Sigmoid colon (tissue), 7 donors: Measurements from ENCODE around the gene CCDC66. TPM values are rescaled to one million over a fixed set of nuclear protein-coding genes. Genes with fewer than 3 reads are reported as not detected.
"Not testable (repeated sequence)": the region's sequence is repeated elsewhere in the genome, so short reads cannot be mapped to it uniquely, and the experiment has no call there.

Source experiments
- DNase-seq: peaks from one replicate; pipeline ENCODE4 v3.0.0-alpha.2; 2019
- H3K27ac ChIP-seq, 4 donors: fragments of 200-600 bp; sonication (generic); one replicate each; pipeline ENCODE4 v1.5.1; 2016 to 2019; ENCODE audit warnings: mild to moderate bottlenecking in 1 of 4
- H3K27me3 ChIP-seq, 3 donors: fragments of 200-600 bp; sonication (generic); one replicate each; pipeline ENCODE4 v1.5.1; 2019; ENCODE audit warnings: mild to moderate bottlenecking in 1 of 3
- H3K36me3 ChIP-seq, 4 donors: fragments of 200-600 bp; sonication (generic); one replicate each; pipeline ENCODE4 v1.5.1; 2016 to 2019
- H3K4me1 ChIP-seq, 4 donors: fragments of 200-600 bp; sonication (generic); one replicate each; pipeline ENCODE4 v1.5.1; 2017 to 2019
- H3K4me3 ChIP-seq, 4 donors: fragments of 200-600 bp; sonication (generic); one replicate each; pipeline ENCODE4 v1.5.1; 2017 to 2019; ENCODE audit warnings: mild to moderate bottlenecking in 2 of 4, moderate library complexity in 1 of 4
- H3K9me3 ChIP-seq, 4 donors: fragments of 200-600 bp in 3 of 4; sonication (generic) in 3 of 4; one replicate each; pipeline versions ENCODE4 v1.5.1 to v1.6.1; 2013 to 2019
- CTCF ChIP-seq, 4 experiments: fragments of 450-650 bp in 3 of 4; fragments of 200-600 bp in 1 of 4; IDR thresholded peaks; one replicate each; pipeline ENCODE4 v1.5.1; 2016 to 2019; ENCODE audit warnings: antibody characterized with exemption in 4 of 4, mild to moderate bottlenecking in 3 of 4, moderate library complexity in 2 of 4
- EP300 ChIP-seq, 4 donors: sonication (generic); formaldehyde crosslinking; IDR thresholded peaks; one replicate each; pipeline ENCODE4 v1.6.1; 2017; ENCODE audit warnings: antibody characterized with exemption in 4 of 4
- POLR2A ChIP-seq, 2 donors: fragments of 450-650 bp; IDR thresholded peaks; one replicate each; pipeline ENCODE4 v1.6.1; 2016; ENCODE audit warnings: antibody characterized with exemption in 2 of 2, mild to moderate bottlenecking in 2 of 2, moderate library complexity in 2 of 2
- POLR2AphosphoS5 ChIP-seq, 4 donors: sonication (generic); formaldehyde crosslinking; IDR thresholded peaks; one replicate each; pipeline ENCODE4 v1.6.1; 2017; ENCODE audit warnings: antibody characterized with exemption in 4 of 4
- WGBS, 2 donors: extraction: QIAGEN DNeasy Blood & Tissue Kit; methylation state at CpG; one replicate each; pipeline ENCODE4 v1.1.7; 2013; 5-methylcytosine and 5-hydroxymethylcytosine counted together
- intact Hi-C: fragments of 100-400 bp; cut with DNase I; formaldehyde crosslinking; loops from one replicate; pipeline ENCODE4 v1.15.1; 2023
- polyA plus RNA-seq, 3 donors: library from polyadenylated mRNA; stranded (reverse); fragments of 200-250 nt; gene quantifications; one replicate each; pipeline ENCODE4 v1.2.3, GENCODE V29; 2013
- total RNA-seq, 4 donors: library from RNA; depleted of rRNA; stranded (reverse); fragments of >200 nt; gene quantifications; one replicate each; pipeline ENCODE4 v1.1.0, GENCODE V29; 2016
- donor health status: healthy with polysubstance abuse.
- donor health status: Bipolar disorder and iron deficiency.
- donor health status: healthy.

CCDC66 gene
- total and polyA plus RNA-seq, 7 donors, result 4.2 to 86.1 (median 27.7) TPM

GRCh38 chr3:56547486-56547885 lies 9.5 kb upstream of the CCDC66 start:
- H3K27me3 ChIP-seq, result no peaks in the 10 kb centered on the region
- no peak for TF ChIP-seq EP300 (IDR thresholded peaks at IDR 0.05)
- TF ChIP-seq POLR2A (IDR thresholded peaks at IDR 0.05), result no peak
- TF ChIP-seq POLR2AphosphoS5 (IDR thresholded peaks at IDR 0.05), result no peak
- no peak for TF ChIP-seq CTCF (IDR thresholded peaks at IDR 0.05)
- intact Hi-C loops, result no loop called here
- H3K27ac ChIP-seq, result no peak overlapping the region
- no peaks in the 10 kb centered on the region for H3K9me3 ChIP-seq
- H3K4me3 ChIP-seq, result no peak overlapping the region
- no peaks in the 10 kb centered on the region for H3K4me1 ChIP-seq
- no peak for DNase-seq
- WGBS, 2 donors, result 26 to 27% methylated on average over 3 of the region's 3 CpGs
- no peaks in the 10 kb centered on the region for H3K36me3 ChIP-seq

GRCh38 chr3:56557831-56558170 lies 826 bp downstream of the CCDC66 start:
- TF ChIP-seq EP300 (IDR thresholded peaks at IDR 0.05) (no peak), CTCF (IDR thresholded peaks at IDR 0.05) (peak in 1 of 4 experiments; percentile 0), POLR2A (IDR thresholded peaks at IDR 0.05) (no peak), POLR2AphosphoS5 (IDR thresholded peaks at IDR 0.05) (no peak)

GRCh38 chr3:56573501-56573900 lies 16.5 kb downstream of the CCDC66 start:
- no peak for DNase-seq
- intact Hi-C loops, result no loop called here

More at GRCh38 chr3:56557831-56558170, 826 bp downstream of the CCDC66 start:
- H3K4me1 ChIP-seq, result peaks cover 0 to 17% (median 15%) of the 10 kb centered on the region in 4 donors
- no peaks in the 10 kb centered on the region for H3K9me3 ChIP-seq
- no peaks in the 10 kb centered on the region for H3K27me3 ChIP-seq
- H3K27ac ChIP-seq, result peak overlapping the region; percentile 84 to 95 (median 88)
- DNase-seq, result no peak
- WGBS, 2 donors, result 8 to 26% methylated on average over 7 of the region's 7 CpGs
- H3K36me3 ChIP-seq, result peaks cover 0 to 31% (median 2%) of the 10 kb centered on the region in 4 donors
- intact Hi-C loops, result loop anchor here (2.0 kb wide), 1 partner anchor 669 kb away; the partner anchor contains the start of gene APPL1
- H3K4me3 ChIP-seq, result peak overlapping the region; percentile 64 to 79 (median 72)

DNA sequence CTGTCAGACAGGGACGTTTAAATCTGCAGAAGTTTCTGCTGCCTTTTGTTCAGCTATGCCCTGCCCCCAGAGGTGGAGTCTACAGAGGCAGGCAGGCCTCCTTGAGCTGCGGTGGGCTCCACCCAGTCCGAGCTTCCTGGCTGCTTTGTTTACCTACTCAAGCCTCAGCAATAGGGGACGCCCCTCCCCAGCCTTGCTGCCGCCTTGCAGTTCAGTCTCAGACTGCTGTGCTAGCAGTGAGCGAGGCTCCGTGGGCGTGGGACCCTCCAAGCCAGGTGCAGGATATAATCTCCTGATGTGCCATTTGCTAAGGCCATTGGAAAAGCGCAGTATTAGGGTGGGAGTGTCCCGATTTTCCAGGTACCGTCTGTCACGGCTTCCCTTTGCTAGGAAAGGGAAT lies 25.0 kb downstream of the CCDC66 start:
- H3K9me3 ChIP-seq, H3K4me1 ChIP-seq, H3K27me3 ChIP-seq, H3K27ac ChIP-seq, intact Hi-C loops, H3K4me3 ChIP-seq, DNase-seq: not testable (repeated sequence)
- 95 to 97% methylated on average over 12 of the region's 12 CpGs for WGBS, 2 donors
- peaks cover 0 to 21% (median 3%) of the 10 kb centered on the region in 4 donors for H3K36me3 ChIP-seq

More at GRCh38 chr3:56573501-56573900, 16.5 kb downstream of the CCDC66 start:
- no peaks in the 10 kb centered on the region for H3K27me3 ChIP-seq
- no peak overlapping the region for H3K27ac ChIP-seq
- no peaks in the 10 kb centered on the region for H3K9me3 ChIP-seq
- no peak for TF ChIP-seq EP300 (IDR thresholded peaks at IDR 0.05)
- TF ChIP-seq POLR2A (IDR thresholded peaks at IDR 0.05), result no peak
- TF ChIP-seq CTCF (IDR thresholded peaks at IDR 0.05), result no peak
- no peak for TF ChIP-seq POLR2AphosphoS5 (IDR thresholded peaks at IDR 0.05)
- H3K36me3 ChIP-seq, result peaks cover 5 to 46% (median 17%) of the 10 kb centered on the region in 4 donors
- 97% methylated on average over 1 of the region's 1 CpG for WGBS, 2 donors
- H3K4me3 ChIP-seq, result no peak overlapping the region
- no peaks in the 10 kb centered on the region for H3K4me1 ChIP-seq

- H3K9me3 ChIP-seq, H3K27ac ChIP-seq, H3K27me3 ChIP-seq, H3K4me1 ChIP-seq, DNase-seq, H3K4me3 ChIP-seq, intact Hi-C loops: not testable (repeated sequence)
- peaks cover 0 to 21% (median 3%) of the 10 kb centered on the region in 4 donors for H3K36me3 ChIP-seq
- 92 to 94% methylated on average over 28 of the region's 28 CpGs for WGBS, 2 donors
Measured at GRCh38 chr3:56584275-56584674, 27.3 kb downstream of the CCDC66 start.

DNA sequence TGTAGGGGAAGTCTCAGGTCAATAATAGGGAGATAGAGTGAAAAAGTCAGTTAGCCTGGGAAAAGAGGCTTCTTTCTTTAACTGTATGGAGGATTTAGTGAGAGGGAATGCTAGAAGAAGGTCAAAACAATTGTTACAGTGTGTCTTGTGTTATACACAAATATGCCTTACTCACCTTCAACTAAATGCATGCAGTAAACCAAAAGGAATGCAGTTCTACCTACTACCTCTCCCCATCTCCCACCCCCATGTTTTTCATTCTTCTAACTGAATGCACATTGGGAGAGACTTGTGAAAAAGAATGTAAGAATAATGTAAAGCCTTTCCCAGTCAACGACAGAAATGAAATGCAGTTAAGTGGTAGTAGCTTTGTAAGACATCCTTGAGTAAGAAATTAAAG lies 33.8 kb downstream of the CCDC66 start:
- Histone ChIP-seq H3K9me3 (no peaks in the 10 kb centered on the region), H3K36me3 (peaks cover 0 to 28% (median 3%) of the 10 kb centered on the region in 4 donors), H3K27ac (no peak overlapping the region), H3K27me3 (no peaks in the 10 kb centered on the region), H3K4me3 (no peak overlapping the region), H3K4me1 (no peaks in the 10 kb centered on the region)
- WGBS, 2 donors, result 83 to 84% methylated on average over 1 of the region's 1 CpG
- TF ChIP-seq POLR2AphosphoS5 (IDR thresholded peaks at IDR 0.05), result no peak
- TF ChIP-seq CTCF (IDR thresholded peaks at IDR 0.05), result no peak
- TF ChIP-seq POLR2A (IDR thresholded peaks at IDR 0.05), result no peak
- no peak for TF ChIP-seq EP300 (IDR thresholded peaks at IDR 0.05)
- intact Hi-C loops, result no loop called here
- DNase-seq, result no peak
